Measurements from ENCODE around the gene RC3H2. TPM values are rescaled to one million over a fixed set of nuclear protein-coding genes. Genes with fewer than 3 reads are reported as not detected.
"Not testable (repeated sequence)": the region's sequence is repeated elsewhere in the genome, so short reads cannot be mapped to it uniquely, and the experiment has no call there.

Gene RC3H2
- polyA plus RNA-seq, 3 donors: 40.5 to 46.9 (median 45.7) TPM

DNA sequence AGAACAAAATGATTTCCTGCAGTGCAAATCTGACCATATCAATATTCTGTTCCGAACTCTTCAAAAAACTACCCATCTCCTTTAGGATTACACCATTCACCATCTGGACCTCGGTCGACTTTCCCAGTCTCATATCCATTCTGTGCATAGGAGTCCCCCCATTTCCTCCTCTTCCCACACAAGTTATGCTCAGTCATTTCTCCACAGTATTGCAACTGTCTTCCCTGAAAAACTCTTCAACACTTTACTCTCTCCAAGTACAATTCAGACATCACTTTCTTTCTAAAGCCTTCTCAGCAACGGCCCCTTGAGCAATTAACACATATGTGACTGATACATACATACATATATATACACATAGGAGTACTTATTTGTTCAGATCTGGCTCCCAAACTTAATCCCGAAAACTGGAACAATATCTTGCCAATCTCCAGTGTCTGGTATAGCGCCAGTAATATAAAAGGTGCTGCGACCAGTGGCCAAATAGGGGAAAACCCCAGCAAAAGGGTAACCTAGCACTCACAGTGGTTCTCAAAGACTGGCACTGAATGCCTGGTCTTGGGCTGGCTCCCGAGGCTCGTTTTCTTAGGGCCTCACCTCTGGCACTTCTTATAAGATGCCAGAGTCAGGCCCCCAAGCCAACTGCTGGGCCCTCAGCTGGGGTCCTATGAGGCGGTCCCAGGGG is 25.5 kb upstream of the RC3H2 start:
- no peak for DNase-seq (ENCODE audit: low read depth in 3 of 3, low spot score in 2 of 3)

DNA sequence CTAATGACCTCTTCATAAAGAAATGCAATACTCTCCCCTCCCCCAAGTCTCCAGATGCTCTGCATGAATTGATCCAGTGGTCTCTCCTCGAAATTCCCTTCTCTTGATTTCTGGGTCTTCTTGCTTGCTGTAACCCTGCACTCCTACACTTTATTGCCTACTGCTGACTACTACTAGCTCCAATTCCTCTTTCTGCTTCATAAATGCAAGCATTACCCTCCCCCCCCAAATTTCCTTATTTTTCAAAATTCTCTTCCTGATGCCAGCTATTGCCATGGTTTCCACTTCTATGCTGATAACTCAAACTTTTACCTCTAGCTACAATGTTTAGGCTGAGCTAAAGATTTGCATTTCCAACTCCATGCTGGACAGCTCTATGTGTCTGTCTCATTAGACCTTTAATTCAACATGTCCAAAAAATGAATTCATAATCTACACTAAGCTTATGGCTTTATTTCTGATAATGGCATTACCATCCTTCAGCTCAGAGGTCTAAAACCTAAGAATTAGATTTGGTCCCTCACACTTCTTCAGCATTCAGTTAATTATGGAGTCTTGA is 24.7 kb upstream of the RC3H2 start:
- no peak for DNase-seq (ENCODE audit: low read depth in 3 of 3, low spot score in 2 of 3)

DNA sequence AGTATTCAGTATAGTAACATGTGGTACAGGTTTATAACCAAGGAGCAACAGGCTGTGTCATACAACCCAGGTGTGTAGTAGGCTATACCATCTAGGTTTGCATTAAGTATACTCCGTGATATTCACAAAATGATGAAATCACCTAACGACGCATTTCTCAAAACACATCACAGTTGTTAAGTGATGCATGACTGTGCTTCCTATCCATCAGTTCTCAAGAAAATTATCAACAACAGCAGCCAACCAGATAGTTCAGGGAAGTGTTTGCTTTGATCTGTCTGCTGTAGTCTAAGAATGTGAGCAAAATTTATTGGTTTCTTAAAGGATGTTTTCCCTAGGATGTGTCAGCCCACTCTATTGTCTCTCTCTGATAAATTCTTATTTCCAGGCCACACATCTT is 18.8 kb upstream of the RC3H2 start:
- no peak for DNase-seq (ENCODE audit: low read depth in 3 of 3, low spot score in 2 of 3)

DNA sequence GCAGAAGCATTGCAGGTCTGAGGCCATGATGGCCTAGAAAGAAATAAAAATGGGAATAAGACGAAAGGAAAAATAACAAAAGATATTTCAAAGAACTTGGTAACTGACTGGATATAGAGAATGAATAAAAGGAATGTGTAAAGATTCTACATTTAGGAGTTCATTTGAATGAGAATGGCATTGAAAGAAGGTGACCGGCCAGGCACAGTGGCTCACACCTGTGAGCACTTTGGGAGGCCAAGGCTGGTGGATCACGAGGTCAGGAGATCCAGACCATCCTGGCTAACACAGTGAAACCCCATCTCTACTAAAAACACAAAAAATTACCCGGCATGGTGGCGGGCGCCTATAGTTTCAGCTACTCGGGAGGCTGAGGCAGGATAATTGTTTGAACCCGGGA is 17.6 kb upstream of the RC3H2 start:
- DNase-seq (ENCODE audit: low read depth in 3 of 3, low spot score in 2 of 3): no peak

DNA sequence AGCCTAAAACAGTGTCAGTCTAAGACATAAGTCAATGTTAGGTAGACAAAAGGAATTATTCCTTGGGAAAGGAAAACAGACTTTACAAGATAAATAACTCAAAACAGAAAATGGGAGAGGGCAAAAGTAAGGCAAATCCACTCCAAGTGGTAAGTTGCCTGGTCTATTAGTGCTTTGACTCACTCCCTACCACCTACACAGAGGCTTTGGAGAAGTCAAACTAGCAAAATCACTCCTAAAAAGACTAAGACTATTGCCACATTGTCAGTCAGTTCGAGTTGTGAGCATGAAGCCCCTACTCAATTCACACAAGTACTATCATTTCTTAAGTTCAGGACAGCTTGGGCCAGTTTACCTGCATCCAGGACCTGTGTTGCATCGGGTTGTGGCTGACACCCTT is 13.2 kb upstream of the RC3H2 start:
- DNase-seq (ENCODE audit: low read depth in 3 of 3, low spot score in 2 of 3): no peak

DNA sequence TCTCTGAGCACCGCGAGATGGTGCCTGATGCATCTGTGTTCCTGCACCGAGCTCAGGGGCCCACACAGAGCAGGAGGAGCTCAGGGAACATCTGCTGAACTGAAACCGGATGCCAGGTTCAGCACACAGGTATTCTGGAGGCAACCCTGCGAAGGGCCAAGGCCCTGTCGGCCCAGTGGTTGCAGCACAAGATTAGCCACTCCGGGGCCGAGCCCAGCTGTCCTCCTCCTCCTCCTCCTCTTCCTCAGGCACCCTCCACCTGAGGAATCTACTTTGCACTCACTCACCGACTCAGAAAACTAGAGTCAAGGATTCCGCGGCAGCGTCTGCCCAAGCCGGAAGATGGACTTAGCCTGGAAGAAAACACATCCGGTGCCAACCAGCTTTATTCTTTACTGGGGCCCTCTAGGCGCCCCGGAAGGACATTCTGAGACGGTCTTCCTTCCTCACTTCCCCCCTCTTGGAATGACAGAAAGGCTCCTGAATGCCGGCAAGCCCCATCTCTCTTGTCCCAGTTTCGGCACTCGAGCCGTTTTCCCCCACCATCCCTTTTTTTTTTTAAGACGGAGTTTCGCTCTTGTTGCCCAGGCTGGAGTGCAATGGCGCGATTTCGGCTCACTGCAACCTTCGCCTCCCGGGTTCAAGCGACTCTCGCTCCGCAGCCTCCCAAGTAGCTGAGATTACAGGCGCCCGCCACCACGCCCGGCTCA is 8.0 kb upstream of the RC3H2 start, which contains the start of gene ZBTB6:
Gene ZBTB6, minus strand, starts transcription at position 360 of the 710 bp plus-strand sequence. CDS start 1,251 bp downstream, outside the sequence.
- peak in 2 of 3 donors; percentile 64 to 69 for DNase-seq (ENCODE audit: low read depth in 3 of 3, low spot score in 2 of 3)

DNA sequence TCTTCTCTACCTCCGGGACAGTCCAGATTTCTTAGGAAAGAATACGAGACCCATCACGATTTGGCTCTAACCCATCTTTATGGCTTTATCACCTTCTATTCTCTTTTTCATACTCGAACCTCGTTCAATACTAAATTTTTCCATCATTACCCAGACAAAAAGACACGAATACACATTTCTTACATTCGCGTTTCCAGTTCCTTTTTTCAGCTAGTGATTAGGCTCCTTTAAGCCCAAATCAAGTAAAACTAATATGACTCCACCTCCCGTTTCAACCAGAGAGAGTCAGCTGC is 7.5 kb upstream of the RC3H2 start:
- no peak for DNase-seq (ENCODE audit: low read depth in 3 of 3, low spot score in 2 of 3)

DNA sequence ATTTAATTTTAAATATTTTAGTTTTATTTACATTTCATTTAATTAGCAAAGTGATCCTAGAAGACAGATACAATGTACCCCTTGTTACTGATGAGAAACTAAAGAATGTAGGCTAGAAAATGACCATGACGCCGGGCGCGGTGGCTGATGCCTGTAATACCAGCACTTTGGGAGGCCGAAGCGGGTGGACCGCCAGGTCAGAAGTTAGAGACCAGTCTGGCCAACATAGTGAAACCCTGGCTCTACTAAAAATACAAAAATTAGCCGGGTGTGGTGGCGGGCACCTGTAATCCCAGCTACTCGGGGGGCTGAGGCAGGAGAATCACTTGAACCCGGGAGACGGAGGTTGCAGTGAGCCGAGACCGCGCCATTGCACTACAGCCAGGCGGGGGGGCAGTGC is 963 bp upstream of the RC3H2 start:
- DNase-seq (ENCODE audit: low read depth in 3 of 3, low spot score in 2 of 3): not testable (repeated sequence)

DNA sequence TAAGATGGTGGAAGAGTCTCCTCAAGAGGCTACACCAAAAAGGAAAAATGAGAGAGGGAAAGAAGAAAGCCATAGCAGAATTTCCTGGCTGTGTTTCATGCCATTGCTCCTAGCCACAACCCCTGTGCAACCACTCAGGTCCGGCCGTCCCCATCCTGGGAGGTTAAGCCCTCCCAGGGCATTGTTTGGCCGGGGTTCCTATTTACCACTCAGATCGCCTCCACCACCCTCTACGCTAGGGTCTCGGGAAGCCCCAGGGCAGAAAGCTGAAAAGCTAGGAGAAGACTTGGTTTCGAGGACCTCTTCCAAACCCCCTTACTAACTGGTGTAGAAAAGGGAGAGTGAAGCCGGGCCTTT is 715 bp downstream of the RC3H2 start:
- peak in 2 of 3 donors; percentile 36 to 40 for DNase-seq (ENCODE audit: low read depth in 3 of 3, low spot score in 2 of 3)

DNA sequence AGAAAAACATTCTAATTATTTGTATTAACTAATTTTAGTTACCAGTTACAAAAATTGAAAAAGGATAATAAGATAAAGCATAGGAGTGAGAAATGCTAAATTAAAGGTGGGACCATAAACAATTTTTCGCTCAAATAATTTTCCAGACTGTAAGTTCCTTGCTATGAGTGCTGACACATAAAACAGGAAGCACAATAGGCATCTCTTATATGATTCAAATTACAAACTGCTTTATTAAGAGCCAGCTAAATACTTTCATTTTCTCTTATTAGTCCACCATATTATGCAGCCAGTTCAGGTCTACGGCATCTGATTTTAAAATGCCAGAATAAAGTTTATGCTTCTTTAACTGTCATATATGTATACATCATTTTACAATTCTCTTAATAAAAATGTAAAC is 4.4 kb downstream of the RC3H2 start:
- DNase-seq (ENCODE audit: low read depth in 3 of 3, low spot score in 2 of 3): no peak

DNA sequence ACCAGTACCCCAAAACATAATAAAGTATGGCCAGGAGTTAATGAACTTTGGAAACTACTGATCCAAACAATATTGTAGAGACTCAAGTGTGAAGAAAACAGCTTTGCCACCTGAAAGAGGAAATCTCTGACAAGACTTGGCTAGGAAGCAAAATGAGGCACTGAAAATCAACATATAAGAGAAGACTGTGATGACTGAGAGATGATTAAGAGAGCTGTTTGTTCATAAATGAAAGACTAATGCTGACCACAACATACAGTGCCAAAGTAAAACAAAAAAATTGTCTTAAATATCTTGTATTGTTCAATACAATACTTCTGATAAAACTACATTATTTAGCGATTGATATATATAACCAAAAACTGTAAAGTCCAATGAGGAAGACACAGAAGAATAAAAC is 7.2 kb downstream of the RC3H2 start:
- DNase-seq (ENCODE audit: low read depth in 3 of 3, low spot score in 2 of 3): no peak

DNA sequence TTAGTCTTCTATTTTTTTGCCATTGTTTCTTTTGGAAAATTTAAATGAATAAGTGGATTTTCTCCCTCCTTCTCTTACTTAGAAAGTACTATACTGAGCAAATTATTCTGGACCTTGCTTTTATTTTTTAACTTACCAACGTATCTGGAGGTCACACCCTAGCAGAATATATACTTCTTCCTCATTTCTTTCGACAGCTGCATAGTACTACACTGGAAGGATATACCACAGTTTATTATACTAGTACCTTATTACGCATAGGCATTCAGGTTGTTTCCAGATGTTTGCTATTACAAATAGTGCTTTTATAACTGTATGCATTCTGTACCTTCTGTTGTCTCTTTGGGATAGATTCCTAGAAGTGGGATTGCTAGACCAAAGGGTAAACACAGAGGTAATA is 16.7 kb downstream of the RC3H2 start:
- DNase-seq (ENCODE audit: low read depth in 3 of 3, low spot score in 2 of 3): no peak

DNA sequence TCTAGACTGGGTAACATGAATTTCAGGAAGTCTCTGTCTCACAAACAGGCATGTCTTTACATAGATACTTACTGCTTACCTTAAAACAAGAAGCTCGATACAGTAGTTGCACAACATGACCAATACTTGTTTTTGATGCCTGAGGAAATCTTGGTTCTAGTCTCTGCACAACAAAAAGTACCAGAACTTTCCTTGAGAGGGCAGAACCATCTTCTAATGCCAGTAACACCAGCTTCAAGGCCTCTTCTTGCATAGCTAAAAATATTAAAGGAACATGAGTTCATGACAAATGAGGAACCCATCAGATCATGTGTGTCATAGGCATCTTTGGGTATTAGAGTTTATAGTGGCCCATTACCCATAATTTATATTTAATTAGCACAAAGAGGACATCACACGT is 22.0 kb downstream of the RC3H2 start:
- DNase-seq (ENCODE audit: low read depth in 3 of 3, low spot score in 2 of 3): no peak

DNA sequence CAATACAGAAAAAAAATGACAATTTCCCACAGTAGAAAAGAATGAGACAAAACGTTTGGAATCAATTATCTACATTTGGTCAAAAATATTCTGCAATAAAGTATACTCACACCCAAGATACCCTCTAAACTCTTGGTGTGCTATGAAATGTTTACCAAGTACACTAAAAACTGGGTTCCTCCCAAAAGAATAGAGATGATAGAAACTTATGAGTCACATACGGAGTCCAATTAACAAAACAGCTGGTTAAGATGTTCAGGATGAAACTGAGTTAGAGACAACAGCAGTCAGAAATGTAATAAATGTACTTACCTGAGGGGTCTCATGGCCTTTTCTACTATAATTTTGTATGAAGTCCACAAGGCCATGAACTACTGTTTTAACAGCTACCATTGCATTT is 25.7 kb downstream of the RC3H2 start:
- no peak for DNase-seq (ENCODE audit: low read depth in 3 of 3, low spot score in 2 of 3)

DNA sequence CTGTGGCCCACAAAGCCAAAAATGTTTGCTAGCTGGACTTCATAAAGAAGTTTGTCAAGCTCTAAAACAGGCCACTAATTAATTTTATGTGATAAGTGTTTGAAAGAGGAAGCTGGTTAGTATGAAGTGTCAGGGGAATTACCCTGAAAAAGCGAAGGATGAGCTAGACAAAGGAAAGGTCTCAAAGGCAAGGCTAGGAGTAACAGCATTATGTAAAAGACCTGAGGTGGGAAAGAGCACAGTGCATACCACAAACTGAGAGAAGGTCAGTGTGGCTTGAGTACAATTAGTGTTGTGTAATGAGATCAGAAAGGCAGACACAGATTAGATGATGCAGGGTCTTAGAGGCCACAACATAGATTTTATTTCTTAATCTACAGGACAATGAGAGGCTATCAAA is 29.6 kb downstream of the RC3H2 start:
- DNase-seq (ENCODE audit: low read depth in 3 of 3, low spot score in 2 of 3): no peak

DNA sequence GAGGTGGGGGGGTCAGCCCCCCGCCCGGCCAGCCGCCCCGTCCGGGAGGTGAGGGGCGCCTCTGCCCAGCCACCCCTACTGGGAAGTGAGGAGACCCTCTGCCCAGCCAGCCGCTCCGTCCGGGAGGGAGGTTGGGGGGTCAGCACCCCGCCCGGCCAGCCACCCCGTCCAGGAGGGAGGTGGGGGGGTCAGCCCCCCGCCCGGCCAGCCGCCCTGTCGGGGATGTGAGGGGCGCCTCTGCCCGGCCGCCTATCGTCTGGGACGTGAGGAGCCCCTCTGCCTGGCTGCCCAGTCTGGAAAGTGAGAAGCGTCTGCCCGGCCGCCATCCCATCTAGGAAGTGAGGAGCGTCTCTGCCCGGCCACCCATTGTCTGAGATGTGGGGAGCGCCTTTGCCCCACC is 37.9 kb downstream of the RC3H2 start:
- not testable (repeated sequence) for DNase-seq (ENCODE audit: low read depth in 3 of 3, low spot score in 2 of 3)

DNA sequence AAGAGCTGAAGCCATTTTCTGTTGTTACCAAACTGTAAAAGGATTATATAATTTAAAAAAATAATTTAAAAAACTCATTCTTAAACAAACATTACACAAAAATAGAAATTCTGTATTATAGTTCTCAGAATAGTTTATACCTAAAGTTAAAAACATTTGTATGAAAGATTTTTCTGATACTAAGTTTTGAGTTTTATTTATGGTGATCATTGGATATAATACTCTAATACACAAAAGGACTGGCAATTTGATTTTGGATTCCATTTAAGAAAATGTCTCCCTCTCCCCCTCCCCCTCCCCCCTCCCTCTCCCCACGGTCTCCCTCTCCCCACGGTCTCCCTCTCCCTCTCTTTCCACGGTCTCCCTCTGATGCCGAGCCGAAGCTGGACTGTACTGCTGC is 39.1 kb downstream of the RC3H2 start:
- DNase-seq (ENCODE audit: low read depth in 3 of 3, low spot score in 2 of 3): no peak

DNA sequence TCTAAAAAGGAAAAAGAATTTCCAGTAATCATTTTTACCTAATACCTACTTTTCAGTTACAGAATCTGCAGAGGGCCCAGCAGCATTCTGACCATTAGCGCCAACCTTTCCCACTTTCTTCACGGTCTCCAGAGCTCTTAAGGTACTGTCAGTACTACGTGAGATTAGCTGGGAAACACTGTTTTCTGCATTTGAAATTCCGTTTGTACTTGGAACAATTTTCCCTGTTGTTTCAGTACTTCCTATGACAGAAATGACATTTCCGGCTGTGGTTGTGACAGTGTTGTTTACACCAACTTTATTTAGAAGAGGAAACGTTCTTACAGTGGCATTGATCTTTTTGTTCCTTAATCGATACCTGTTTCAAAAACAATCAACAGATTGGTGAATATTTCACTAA is 39.9 kb downstream of the RC3H2 start:
- DNase-seq (ENCODE audit: low read depth in 3 of 3, low spot score in 2 of 3): no peak

DNA sequence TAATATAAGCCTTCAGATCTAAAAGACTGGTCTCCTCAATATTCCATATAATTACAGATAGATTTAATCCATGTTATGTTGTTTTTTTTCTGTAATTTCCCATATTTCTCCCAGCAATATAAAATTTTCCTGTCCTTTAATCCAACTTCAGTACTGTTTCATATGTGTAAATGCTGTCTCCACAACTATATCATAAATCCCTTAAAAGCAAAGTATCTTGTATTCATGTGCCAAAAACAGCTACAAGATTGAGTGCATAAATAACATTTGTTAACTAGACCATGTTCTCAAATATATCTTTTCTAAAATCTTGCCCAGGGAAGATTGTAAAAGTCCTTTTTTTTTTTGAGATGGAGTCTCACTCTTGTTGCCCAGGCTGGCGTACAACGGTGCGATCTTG is 41.8 kb downstream of the RC3H2 start:
- no peak for DNase-seq (ENCODE audit: low read depth in 3 of 3, low spot score in 2 of 3)

DNA sequence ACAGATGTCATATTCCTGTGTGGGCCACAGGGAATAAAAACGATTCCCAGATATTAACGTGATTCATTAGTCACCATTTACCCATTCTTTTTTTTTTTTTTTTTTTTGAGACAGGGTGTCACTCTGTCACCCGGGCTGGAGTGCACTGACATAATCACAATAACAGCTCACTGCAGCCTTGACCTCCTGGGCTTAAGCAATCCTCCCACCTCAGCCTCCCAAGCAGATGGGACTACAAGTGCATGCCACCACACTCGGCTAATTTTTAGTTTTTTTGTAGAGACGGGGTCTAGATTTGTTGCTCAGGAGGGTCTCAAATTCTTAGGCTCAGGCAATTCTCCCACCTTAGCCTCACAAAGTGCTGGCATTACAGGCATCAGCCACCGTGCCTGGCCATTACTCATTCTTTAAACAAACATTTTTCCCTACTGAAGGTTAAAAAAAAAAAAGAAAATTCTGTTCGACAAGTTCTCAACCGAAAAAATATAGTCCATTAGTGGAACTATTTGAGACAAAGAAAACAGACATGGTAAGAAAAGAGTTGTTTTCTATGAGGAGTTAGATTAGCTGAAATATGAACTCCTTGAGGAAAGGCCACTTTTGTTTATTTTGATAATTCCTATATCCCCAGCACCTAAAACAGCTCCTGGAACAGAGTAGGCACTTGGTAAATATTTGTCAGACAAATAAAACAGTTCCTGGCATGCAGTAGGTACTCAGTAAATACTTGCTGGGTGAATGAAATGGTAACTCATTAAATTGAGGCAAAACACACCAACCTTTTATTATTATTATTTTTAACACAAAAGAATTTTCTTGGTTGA is 44.6 kb downstream of the RC3H2 start:
- no peak for DNase-seq (ENCODE audit: low read depth in 3 of 3, low spot score in 2 of 3)

DNA sequence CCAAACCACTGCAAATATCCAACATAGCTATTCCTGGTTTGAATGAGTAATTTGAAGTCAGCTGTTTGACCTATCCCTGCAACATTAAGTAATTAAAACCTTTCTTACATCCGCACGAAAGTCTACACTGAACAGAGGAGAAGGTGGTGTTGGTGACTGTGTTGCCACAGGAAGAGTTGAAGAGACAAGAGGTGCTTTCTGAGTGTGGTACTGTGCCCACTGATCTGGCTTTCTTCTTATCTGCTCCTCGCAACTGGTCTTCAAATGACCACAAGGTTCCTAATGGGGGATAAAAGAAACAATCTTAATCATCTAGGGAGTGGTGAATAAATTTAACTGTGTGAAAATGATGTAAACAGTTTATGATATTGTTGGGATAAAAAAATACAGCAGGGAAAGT is 47.3 kb downstream of the RC3H2 start:
- DNase-seq (ENCODE audit: low read depth in 3 of 3, low spot score in 2 of 3): no peak

Data from right renal cortex interstitium (tissue), 3 donors.